ENCODE results near the gene FAM222B.

FAM222B gene

GRCh38 chr17:28712032-28712704 is 130.4 kb downstream of the FAM222B start:
- no peak for DNase-seq (ENCODE audit: low read depth in 2 of 2)

GRCh38 chr17:28711723-28712031 is 130.9 kb downstream of the FAM222B start, which contains the start of gene PROCA1:
TSS of gene PROCA1 (minus strand) at chr17:28711888. CDS start at chr17:28711660, 228 bp downstream.
- DNase-seq (ENCODE audit: low read depth in 2 of 2), result no peak

- DNase-seq (ENCODE audit: low read depth in 2 of 2), result peak; percentile 63 to 74
These were observed 131.5 kb downstream of the FAM222B start for GRCh38 chr17:28710861-28711722.

- DNase-seq (ENCODE audit: low read depth in 2 of 2), result no peak
These were observed 135.3 kb downstream of the FAM222B start for GRCh38 chr17:28707339-28707720.

GRCh38 chr17:28706471-28707338 is 135.9 kb downstream of the FAM222B start:
- DNase-seq (ENCODE audit: low read depth in 2 of 2), result no peak
